ENCODE measurements around the gene C3orf22. TPM values are rescaled to one million over a fixed set of nuclear protein-coding genes. Genes with fewer than 3 reads are reported as not detected.
"Not testable (repeated sequence)": the region's sequence is repeated elsewhere in the genome, so short reads cannot be mapped to it uniquely, and the experiment has no call there.

Gene C3orf22
- total RNA-seq, 1 donor, result not detected

DNA sequence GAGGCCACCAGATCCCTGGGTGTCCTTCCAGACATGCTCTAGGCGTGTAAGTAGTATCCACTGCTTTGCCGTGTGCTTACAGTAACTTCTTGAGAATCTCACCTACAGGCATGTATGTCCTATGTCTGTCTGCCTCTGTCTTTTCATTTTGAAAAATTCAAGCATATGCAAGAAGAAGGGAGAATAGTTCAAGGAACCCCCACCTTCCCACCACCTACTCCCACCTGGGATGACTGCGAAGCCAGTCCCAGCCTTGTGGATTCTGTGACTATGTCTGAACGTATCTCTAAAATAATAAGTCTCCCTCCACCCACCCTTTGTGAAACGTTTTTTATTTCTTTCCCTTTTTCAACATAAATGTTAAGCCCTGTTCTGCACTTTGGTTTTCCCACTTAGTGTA is 19.8 kb downstream of the C3orf22 start:
- no peak for TF ChIP-seq CTCF (IDR thresholded peaks at IDR 0.05; ENCODE audit: insufficient read depth, low read length)
- DNase-seq (ENCODE audit: low read depth), result no peak
- no peak overlapping the region for H3K4me3 ChIP-seq (ENCODE audit: low read depth, low read length)

DNA sequence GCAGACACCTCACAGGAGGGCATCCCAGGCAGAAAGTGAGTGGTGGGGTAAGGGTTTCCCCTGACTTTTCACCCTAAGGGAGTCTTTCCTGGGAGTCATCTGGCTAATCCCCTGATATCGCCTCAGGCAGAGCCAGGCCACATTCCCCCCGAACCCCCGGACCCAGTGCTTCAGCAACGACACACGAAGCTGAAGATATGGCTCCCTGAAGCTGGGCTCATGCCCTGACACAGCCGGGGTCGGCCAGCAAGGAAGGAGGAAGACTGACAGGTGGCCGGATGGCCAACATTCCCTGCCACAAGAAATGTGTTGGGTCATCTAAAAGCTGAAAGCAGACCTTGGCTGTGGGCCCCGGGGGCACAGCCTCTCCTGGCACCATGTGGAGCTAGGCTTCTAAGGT is 20.4 kb downstream of the C3orf22 start:
- DNase-seq (ENCODE audit: low read depth), result no peak
- no peak for TF ChIP-seq CTCF (IDR thresholded peaks at IDR 0.05; ENCODE audit: insufficient read depth, low read length)
- no peak overlapping the region for H3K4me3 ChIP-seq (ENCODE audit: low read depth, low read length)

- no peak for TF ChIP-seq CTCF (IDR thresholded peaks at IDR 0.05; ENCODE audit: insufficient read depth, low read length)
- no peak overlapping the region for H3K4me3 ChIP-seq (ENCODE audit: low read depth, low read length)
- DNase-seq (ENCODE audit: low read depth), result no peak
Observed at GRCh38 chr3:126537730-126538281, 20.9 kb downstream of the C3orf22 start.

DNA sequence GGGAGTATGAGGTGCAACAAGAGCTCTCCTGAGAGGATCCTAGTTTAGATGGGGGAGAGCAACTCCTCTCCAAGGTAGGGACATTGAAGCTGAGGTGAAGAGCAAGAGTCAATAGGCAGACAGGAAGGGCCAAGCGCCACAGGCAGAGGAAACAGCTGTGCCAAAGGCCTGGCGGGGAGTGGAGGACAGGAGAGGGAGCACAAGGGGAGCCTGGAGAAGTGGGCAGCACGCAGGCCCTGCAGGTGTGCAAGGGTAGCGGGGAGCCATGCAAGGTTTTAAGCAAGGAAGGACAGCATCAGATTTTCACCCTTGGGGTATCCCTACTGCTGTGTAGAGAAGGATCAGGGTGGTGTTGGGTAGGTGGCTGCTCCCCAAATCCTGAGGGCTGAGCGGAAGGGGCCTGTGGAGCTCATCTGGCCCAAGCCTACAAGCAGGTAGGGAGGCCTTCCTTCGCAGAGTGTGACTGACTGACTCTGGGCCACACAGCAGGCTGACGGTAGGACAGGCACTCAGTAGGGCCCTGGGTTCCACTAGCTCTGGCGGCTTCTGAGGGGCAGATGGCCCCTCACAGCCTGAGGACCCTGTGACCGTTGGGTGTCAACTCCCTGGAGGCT is 21.5 kb downstream of the C3orf22 start:
- H3K4me3 ChIP-seq (ENCODE audit: low read depth, low read length), result no peak overlapping the region
- no peak for TF ChIP-seq CTCF (IDR thresholded peaks at IDR 0.05; ENCODE audit: insufficient read depth, low read length)
- no peak for DNase-seq (ENCODE audit: low read depth)

DNA sequence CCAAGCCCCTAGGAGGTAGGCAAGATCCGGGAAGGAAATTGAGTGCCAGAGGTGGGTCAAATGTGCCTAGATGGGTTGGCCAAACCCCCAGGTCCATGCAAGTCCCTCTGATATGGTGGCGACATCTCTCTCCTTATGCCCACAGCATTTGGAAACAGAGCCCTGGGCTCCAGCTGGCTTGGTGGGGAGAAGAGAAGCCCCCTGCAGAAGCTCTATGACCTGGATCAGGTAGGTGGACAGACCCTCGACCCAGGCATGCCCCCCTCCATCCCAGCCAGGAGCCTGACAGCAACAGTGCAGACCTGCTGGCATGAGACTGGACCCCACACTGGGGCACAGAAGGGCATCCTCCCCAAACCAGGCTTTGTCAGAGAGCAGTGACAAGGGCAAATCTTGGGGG is 22.6 kb downstream of the C3orf22 start:
- no peak for TF ChIP-seq CTCF (IDR thresholded peaks at IDR 0.05; ENCODE audit: insufficient read depth, low read length)
- no peak for DNase-seq (ENCODE audit: low read depth)
- no peak overlapping the region for H3K4me3 ChIP-seq (ENCODE audit: low read depth, low read length)

DNA sequence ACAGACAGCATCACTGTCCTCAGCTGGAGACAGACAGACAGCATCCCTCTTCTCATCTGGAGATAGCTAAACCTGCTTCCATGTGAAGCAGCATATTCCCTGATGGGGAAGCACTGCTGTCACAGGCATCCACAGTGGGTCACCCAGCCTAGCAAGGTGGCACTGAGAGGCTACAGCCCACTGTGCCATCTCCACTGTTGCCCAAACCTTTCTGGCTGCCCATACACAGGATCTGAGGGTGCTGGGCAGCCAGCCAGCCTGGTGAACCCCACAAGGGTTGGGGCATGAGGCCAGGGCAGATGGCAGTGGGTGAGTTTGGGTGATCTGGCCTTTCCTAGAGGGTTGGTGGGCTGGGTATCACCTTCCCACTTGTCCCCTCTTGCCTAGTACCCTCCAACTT is 23.1 kb downstream of the C3orf22 start:
- DNase-seq (ENCODE audit: low read depth), result no peak
- TF ChIP-seq CTCF (IDR thresholded peaks at IDR 0.05; ENCODE audit: insufficient read depth, low read length), result no peak
- no peak overlapping the region for H3K4me3 ChIP-seq (ENCODE audit: low read depth, low read length)

DNA sequence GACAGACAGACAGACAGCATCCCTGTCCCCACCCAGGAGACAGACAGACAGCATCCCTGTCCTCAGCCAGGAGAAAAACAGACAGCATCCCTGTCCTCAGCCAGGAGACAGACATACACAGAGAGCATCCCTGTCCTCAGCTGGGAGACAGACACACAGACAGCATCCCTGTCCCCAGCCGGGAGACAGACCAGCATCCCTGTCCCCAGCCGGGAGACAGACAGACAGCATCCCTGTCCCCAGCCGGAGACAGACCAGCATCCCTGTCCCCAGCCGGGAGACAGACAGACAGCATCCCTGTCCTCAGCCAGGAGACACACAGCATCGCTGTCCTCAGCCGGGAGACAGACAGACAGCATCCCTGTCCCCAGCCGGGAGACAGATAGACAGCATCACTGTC is 24.0 kb downstream of the C3orf22 start:
- DNase-seq (ENCODE audit: low read depth); H3K4me3 ChIP-seq (ENCODE audit: low read depth, low read length): not testable (repeated sequence)
